Measurements from ENCODE around the gene FOXP1.
"Not testable (repeated sequence)": the region's sequence is repeated elsewhere in the genome, so short reads cannot be mapped to it uniquely, and the experiment has no call there.

The FOXP1 gene

DNA sequence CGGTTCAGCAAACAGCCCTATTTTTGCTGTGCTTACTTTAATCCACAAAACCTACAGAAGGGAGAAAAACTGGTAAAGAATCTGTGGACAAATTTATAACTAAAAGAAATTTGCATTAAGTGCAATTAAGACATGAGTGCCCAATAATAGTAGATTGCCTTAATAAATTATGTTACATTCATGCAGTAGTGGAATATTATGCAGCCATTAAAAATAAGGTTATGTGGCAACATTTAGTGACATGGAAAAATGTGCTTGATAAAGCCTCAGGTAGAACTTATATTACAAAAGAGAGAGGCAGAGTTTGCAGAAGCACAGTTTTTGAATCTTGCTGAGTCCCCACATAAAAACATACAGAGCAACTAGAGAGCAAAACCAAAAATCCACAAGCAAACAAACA, 253.0 kb downstream of the FOXP1 start:
- DNase-seq (ENCODE audit: low spot score): no peak

DNA sequence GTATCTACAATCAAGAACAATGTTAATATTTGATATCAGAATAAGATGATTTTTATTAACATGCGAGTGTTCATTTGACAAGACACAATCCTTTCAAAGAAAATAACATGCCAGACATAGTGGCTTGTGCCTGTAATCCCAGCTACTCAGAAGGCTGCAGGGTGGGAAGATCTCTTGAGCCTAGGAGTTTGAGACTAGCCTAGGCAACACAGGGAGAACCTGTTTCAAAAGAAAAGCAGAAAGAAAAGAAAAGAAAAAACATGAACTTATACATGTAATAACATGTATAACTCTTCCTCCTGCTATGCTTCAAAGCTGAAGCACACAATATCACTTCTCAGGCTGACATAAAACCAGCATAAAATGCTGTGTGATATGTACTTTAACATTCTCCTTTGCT, 253.7 kb downstream of the FOXP1 start:
- DNase-seq (ENCODE audit: low spot score): no peak

DNA sequence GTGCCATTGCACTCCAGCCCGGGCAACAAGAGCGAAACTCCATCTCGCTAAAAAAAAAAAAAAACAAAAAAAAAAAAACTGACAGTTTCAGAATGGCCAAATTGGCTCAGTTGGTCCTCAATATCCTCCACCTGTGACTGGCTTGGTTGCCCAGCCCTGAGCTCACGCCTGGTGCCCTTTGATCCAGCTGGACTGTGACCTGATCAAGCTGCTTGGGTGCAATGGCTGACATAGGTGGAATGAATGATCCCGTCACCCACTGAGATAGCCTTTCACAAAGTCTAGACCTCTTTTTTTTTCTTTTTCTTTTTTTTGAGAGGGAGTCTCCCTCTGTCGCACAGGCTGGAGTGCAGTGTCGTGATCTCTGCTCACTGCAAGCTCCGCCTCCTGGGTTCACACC, 254.6 kb downstream of the FOXP1 start:
- DNase-seq (ENCODE audit: low spot score): no peak

DNA sequence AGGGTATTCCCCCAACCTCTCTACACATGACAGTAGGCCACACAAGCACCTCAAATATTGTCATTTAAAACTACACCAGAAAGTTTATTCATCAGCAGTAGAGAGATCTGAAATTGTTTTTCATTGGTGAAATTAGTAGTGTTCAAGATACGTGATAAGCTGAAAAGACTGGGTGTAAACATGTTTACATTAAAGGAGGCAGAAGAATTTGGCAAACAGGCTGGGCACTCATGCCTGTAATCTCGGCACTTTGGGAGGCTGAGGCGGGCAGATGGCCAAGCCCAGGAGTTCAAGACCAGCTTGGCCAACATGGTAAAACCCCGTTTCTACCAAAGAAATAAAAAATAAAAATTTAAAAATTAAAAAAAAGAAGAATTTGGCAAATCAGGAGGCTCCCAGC, 255.6 kb downstream of the FOXP1 start:
- DNase-seq (ENCODE audit: low spot score): no peak

DNA sequence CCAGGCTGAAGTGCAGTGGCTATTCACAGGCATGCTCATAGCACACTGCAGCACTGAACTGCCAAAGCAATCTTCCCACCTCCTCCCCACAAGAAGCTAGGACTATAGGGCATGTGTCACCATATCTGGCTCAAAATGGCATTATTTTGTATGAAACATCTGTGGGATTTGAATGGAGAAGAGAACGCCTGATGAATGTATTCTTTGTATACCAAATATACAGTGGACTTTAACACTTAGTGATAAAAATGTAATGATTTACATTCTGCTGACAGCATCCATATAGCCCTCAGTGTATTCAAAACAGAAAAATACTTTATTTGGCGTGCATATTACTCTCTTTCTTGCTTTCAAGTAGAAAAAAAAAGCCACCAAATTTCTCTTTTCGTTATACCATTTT, 257.8 kb downstream of the FOXP1 start:
- DNase-seq (ENCODE audit: low spot score): no peak

DNA sequence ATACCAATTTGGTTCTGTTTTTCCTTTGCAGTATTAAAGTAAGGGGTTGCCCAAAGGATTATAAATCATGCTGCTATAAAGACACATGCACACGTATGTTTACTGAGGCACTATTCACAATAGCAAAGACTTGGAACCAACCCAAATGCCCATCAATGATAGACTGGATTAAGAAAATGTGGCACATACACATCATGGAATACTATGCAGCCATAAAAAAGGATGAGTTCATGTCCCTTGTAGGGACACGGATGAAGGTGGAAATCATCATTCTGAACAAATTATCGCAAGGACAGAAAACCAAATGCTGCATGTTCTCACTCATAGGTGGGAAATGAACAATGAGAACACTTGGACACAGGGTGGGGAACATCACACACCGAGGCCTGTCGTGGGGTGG, 259.3 kb downstream of the FOXP1 start:
- DNase-seq (ENCODE audit: low spot score): not testable (repeated sequence)

DNA sequence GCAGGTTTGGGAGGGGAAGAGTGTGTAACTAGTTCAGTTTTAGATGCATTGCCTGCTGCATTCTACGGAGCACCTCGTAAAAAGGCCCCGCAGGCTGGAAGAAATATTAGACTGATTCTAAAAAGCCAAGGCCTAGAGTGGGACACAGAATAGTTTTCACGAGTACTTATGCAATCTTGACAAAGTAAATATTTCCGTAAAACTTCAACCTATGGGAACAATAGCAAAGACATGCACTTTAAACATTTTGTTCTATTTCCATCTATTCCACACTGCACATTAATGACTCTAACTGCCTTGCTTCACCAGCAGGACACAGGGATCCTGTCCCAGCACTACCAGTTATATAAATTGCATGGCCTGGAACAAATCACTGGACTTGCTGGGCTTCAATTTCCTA, 260.0 kb downstream of the FOXP1 start:
- no peak for DNase-seq (ENCODE audit: low spot score)

DNA sequence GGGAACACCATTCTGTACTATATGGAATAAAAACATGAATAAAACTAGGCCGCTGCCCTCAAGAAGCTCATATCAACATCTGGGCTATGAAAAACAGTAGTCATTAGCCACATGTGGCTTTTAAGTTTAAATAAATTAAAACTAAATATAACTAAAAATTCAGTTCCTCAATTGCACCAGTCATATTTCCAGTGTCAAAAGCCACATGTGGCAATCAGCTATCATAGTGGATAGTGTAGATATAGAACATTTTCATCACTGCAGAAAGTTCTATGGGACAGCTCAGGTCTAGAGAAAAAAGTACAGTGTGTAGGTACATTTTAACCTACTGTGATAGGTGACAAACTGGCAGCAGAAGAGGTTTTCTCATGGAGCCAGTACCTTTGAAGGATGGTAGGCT, 261.4 kb downstream of the FOXP1 start:
- DNase-seq (ENCODE audit: low spot score): no peak

DNA sequence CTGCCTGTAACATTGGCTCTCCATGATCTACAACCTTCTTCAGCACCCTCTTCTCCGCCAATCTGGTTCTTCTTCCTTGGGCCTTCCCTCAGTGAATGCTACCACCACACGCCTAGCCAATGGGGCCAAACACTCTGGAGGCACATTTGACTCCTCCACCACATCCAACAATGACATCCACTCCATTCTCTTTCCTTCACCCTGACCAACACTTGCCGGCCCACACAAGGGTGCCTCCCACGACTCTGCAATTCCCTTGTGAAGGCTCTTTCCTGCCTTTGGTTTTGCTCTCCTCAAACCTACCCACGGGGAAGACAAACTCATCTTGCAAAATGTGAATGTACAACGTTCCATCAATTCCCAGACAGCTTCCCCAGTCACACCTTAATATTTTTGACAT, 263.8 kb downstream of the FOXP1 start:
- DNase-seq (ENCODE audit: low spot score): no peak

DNA sequence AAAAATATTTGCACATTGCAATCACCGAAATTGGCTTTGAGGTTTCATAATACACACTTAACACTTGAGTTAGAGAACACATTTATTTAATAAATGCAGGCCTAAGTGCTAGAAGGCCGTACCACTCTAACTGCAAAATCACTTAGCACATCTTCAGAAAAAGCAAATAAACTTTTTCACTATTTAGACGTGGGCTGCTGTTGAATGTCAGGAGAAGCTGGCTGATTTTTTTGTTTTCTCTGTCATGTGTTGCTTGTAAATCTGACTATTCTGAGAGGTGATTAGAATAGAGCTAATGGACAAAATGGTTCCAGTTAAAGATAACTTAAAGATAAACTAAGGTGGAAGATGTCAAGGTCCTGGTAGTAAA, 265.1 kb downstream of the FOXP1 start:
- no peak for DNase-seq (ENCODE audit: low spot score)

DNA sequence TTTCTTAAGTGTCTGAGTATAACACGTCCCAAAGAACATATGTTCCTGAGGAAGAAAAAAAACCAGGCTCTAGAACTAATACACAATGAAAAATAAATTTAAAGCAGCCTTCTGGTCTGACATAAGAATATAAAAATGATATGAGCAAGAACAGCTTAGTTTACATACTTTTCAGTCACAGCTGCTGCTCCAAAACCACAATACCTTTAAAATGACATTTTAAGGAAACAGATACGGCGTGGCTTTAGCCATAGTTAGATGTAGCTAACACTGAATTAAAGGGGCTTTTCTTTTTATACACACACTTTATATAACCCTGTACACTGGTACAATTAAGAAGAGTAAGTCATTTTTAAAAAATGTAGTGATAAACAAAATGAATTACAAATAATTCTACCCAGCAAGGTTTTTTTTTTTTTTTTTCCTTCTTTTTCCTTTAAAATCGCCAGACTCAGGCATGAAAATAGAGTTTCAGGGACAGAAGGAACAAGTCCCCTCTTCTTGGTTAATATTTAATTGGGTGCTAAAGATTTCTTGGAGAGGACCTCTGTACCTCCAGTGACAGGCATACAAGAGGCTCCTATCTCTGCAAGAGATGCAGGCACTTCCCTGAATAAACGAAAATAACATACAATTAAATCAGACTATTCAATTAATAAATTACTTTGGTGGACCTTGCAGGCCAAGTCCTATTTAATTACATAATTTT, 265.6 kb downstream of the FOXP1 start:
- DNase-seq (ENCODE audit: low spot score): peak; percentile 35

DNA sequence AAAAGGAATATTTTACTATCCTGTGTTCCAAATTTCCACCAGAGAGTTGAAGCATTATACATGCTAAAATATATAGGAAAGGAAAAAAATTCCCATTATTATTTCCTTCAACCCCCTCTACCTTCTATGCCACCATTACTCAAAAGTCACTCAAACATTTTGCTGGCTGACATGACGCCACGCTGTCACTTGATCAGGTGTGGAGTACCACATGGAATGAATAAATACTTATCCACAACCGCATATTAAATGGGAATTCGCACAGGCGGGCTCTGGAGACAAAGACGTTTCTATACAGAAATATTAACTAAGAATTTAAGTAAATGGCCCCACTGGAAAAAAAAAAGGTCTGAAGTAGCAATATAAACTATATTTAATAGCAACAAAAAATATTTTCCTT, 266.4 kb downstream of the FOXP1 start:
- DNase-seq (ENCODE audit: low spot score): no peak

DNA sequence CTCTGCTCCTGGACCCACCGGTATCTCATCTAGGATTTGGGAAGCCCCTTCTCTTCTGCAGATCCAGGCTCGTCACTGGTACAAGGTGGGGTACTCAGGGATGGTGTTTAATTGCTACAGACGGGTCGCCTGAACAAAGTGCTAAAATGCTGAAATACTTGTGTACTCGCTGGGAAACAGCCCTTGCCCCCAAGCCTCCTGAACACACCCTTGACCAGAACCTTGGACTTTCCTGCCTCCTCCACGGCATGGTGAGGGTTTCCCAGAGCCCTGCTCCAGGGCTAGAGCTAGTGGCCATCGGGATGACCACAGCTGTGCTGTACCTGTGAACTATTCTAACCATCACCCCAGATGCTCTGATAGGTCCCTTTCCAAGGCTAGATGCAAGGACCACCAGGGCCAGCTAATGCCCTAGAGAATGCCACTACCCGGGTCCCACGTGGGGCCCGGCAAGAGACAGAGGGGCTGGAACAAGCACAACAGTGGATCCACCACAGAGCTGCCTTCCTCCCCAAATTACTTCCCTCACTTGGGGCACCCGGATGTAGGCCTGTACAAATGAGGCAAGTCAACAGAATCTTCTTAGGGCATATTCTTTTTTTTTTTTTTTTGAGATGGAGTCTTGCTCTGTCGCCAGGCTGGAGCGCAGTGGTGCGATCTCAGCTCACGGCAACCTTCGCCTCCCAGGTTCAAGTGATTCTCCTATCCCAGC, 267.3 kb downstream of the FOXP1 start:
- DNase-seq (ENCODE audit: low spot score): no peak

DNA sequence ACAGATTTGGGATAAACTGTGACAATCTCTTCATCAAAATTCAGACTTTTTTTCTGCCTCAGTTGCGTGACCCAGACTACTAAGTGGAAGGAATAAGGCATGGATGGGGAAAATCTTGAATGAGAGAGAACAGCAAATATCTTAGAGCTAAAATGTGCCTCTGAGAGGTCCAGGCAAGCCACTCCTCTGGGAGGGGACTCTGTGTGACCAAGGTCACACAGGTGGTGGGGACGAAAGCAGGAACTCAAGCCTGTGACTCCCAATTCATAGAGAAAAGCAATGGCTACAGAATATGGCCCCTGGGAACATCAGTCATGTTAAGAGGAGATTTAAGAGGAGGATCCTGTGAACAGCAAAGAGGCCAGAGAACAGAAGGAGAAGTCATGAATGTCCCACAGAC, 268.1 kb downstream of the FOXP1 start:
- no peak for DNase-seq (ENCODE audit: low spot score)

DNA sequence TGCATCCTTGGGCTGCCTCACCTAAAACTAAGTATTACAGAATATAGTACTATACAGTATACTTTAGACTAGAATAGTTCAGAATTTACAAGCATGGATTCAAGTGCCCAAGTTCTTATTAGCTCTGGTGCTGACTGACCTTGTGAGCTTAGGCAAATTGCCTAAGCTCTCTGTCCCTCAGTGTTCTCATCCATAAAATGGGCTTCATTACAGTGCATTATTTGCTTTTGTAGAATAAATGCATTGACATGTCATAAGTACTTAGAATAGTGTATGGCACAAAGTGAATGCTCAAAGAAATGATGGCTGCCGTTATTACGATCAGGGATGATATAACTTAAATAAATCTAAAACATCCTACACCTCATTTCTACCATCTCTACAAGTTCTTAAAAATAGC, 269.7 kb downstream of the FOXP1 start:
- no peak for DNase-seq (ENCODE audit: low spot score)

DNA sequence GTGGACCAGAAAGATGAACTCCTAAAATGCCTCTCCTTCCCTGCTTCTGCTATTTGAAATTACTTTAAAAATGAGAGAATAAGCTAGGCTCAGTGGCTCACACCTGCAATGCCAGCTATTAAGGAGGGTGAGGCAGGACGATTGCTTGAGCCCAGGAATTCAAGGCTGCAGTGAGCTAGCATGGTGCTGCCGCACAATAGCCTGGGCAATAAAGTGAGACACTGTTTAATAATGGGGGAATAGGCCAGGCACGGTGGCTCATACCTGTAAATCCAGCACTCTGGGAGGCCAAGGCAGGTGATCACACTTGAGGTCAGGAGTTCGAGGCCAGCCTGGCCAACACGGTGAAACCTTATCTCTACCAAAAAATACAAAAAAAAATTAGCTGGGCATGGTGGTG, 271.1 kb downstream of the FOXP1 start:
- DNase-seq (ENCODE audit: low spot score): no peak

DNA sequence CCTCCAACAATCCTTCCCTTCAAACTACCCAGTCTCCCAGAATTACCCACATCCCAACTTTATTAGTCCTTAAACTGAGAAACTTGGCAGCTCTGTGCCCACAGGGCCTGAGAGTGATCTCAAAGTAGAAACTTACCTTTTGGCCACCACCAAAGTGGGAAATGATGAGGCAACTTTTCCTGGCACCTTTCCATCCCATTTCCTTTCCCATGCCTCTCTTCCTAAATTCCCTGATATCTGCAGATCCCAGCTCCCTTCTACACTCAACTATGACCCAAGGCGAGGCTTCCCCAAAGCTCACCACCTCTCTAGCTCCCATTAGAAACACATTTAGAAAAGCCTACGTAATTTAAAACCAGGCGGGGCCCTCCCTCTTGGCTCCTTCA, 271.9 kb downstream of the FOXP1 start:
- no peak for DNase-seq (ENCODE audit: low spot score)

DNA sequence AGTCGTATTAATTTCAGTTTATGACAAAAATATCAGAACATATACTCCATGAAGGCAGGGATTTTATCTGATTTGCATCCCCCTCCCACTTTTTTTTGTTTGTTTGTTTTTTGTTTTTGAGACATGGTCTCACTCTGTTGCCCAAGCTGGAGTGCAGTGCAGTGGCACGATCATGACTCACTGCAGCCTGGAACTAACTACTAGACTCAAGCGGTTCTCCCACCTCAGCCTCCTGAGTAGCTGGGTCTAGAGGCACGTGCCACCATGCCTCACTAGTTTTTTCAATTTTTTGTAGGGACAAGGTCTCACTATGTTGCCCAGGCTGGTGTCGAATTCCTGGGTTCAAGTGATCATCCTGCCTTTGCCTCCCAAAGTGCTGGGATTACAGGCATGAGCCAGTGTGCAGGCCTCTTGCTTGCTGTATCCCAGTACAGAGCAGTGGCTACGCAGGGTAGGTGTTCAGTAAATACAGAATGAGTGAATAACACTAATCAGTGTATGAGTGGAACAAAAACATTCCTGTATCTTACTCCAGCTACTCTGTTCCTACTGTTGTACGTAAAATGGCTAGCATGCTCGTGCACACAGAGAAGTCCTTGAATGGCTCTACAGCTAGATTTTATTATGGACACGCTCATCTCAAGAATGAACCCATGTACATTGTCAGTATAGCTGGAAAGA, 272.4 kb downstream of the FOXP1 start:
- DNase-seq (ENCODE audit: low spot score): no peak

DNA sequence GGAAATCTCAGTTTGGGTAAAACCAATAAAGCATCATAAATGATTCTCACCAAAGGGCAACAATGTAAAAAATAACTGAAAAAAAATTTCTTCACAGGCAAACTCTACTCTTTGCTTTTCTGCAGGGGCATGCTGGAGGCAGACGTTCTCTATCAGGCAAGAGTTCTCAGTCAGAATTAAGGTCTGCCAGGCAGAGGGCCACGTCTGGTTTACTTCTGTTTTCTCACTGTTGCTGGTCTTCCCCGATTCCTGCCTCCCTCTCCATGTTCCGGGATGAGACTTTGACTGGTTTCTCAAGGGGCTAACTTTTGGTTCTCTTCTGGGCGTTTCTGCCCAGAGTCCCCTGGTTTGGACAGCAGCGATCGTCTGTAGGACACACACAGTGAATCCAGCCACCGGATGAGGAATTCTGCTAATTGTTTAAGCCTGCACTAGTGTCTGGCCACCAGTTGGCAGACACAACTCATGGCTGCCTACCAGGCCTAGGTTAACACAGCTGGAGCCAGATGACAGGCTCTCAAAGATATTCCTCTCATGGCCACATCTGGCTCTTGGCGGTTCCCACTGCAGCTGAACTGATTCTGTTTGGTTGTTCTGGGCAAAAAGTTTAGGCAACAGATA, 273.1 kb downstream of the FOXP1 start:
- peak; percentile 16 for DNase-seq (ENCODE audit: low spot score)

DNA sequence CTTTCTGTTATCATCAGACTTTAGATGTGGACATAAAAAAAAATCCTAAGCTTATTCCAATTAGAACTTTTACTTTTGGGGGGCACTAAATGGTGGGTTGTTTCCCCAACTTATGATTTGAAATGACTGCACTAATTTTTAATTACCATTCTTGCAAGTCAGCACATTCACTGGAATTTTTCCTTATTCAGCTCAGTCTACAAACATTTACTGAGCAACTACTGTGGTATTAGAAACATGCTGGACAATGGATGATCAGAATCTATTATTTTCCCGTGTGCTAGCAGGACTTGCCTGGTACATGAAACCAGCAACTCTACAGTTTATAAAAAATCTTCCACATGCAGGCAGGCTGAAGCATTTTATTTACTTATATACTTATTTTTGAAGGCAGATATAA, 273.6 kb downstream of the FOXP1 start:
- no peak for DNase-seq (ENCODE audit: low spot score)

DNA sequence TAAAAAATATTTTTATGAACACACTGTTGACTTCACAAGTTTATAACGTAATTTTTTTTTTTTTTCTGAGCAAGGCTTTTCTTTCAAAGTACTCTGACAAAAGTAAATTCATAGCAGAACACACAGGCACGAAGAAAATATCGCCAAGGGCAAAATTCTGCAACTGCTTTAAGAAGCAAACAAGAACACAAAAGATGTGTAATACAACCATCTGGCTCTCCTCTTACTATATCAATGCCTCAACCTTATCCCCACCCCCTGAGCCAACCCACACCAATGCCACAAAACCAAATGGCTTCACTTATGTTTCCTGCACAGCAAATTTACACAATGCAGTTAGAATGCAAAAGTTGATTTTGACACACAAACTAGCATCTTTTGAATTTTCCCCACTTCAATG, 274.2 kb downstream of the FOXP1 start:
- no peak for DNase-seq (ENCODE audit: low spot score)

DNA sequence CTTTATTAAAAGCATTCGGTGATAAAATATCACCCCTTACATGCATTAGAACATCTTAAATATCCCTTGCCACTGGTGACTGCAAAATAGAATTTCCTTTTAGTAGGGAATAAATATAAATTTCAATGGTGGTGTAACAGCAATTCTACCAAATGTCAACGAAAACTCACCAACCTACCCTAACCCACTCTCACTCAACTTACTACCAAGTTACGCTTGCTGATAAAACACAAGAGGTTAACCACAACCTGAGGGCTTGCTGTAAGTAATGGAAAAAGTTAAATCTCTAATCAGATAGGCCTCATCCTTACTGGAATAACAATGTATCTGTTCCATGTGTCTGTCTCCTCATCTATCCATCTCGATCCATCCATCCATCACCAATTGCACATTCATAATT, 274.7 kb downstream of the FOXP1 start:
- DNase-seq (ENCODE audit: low spot score): no peak
